K562 (cell line): ENCODE results near the gene ARMH3. TPM values are rescaled to one million over a fixed set of nuclear protein-coding genes. Genes with fewer than 3 reads are reported as not detected.

Experiments
- C11orf30 ChIP-seq: fragments of 450-650 bp; IDR thresholded peaks from 2 replicates; pipeline ENCODE4 v1.6.1; 2016; ENCODE audit warnings: low read depth, mild to moderate bottlenecking
- CBX3 ChIP-seq, 2 experiments: IDR thresholded peaks; 1 replicate in 1 of 2; 2 replicates in 1 of 2; pipeline ENCODE4 v1.6.1; 2012; ENCODE audit warnings: inconsistent platforms in 2 of 2, low read length in 2 of 2, borderline replicate concordance in 1 of 2, control low read depth in 1 of 2
- CHD7 ChIP-seq: fragments of 200-600 bp; sonication (generic); IDR thresholded peaks from one replicate; pipeline ENCODE4 v1.6.1; 2012; ENCODE audit warnings: mild to moderate bottlenecking, low read depth, low read length, inconsistent platforms
- MYC ChIP-seq, 2 experiments: fragments of 250-450 bp in 1 of 2; sonication (Bioruptor Pico) in 1 of 2; IDR thresholded peaks; 2 replicates each; pipeline versions ENCODE4 v1.5.1 to v1.6.1; 2012 to 2021; ENCODE audit warnings: low read depth in 2 of 2, borderline replicate concordance in 1 of 2, improper control_type of control experiment in 1 of 2, low read length in 1 of 2, mild to moderate bottlenecking in 1 of 2, moderate library complexity in 1 of 2
- NR2C1 ChIP-seq, 2 experiments: fragments of 450-650 bp; IDR thresholded peaks; 2 replicates each; pipeline ENCODE4 v1.6.1; 2017; ENCODE audit warnings: mild to moderate bottlenecking in 2 of 2, antibody characterized with exemption in 1 of 2, inconsistent platforms in 1 of 2, missing compliant biosample characterization in 1 of 2, missing genetic modification characterization in 1 of 2
- RCOR1 ChIP-seq, 2 experiments: IDR thresholded peaks; 2 replicates each; pipeline ENCODE4 v1.6.1; 2012; ENCODE audit warnings: low read depth in 2 of 2, low read length in 2 of 2, borderline replicate concordance in 1 of 2, improper control_type of control experiment in 1 of 2
- RNF219 ChIP-seq: fragments of 250-450 bp; sonication (Bioruptor Pico); IDR thresholded peaks from 2 replicates; pipeline ENCODE4 v1.5.0; 2022; ENCODE audit warnings: mild to moderate bottlenecking
- TAF15 ChIP-seq: fragments of 200-400 bp; formaldehyde crosslinking; IDR thresholded peaks from 2 replicates; pipeline ENCODE4 v1.6.1; 2017; ENCODE audit warnings: mild to moderate bottlenecking, low read depth, low read length, moderate library complexity
- TAL1 ChIP-seq: fragments of 450-650 bp; IDR thresholded peaks from 2 replicates; pipeline ENCODE4 v1.6.1; 2016; ENCODE audit warnings: mild to moderate bottlenecking
- USF2 ChIP-seq: sonication (generic); formaldehyde crosslinking; IDR thresholded peaks from 2 replicates; pipeline ENCODE4 v1.5.0; 2020; ENCODE audit warnings: missing genetic modification reagents
- ZFP36 ChIP-seq: fragments of 150-350 bp; IDR thresholded peaks from 2 replicates; pipeline ENCODE4 v1.6.1; 2018; ENCODE audit warnings: low read length, low read depth; ENCODE audit not compliant: partially characterized antibody
- ZNF146 ChIP-seq: IDR thresholded peaks from one replicate; pipeline ENCODE4 v1.6.1; 2018; ENCODE audit warnings: missing compliant biosample characterization; ENCODE audit not compliant: unreplicated experiment
- ZNF707 ChIP-seq: fragments of 250-450 bp; sonication (Bioruptor Pico); conservative IDR thresholded peaks from 2 replicates; pipeline ENCODE4 v1.8.0; 2022; ENCODE audit warnings: inconsistent platforms, mild to moderate bottlenecking, moderate library complexity
- polyA plus RNA-seq, 8 experiments: library from polyadenylated mRNA; depleted of rRNA in 4 of 8; stranded (reverse) in 5 of 8; unstranded in 3 of 8; fragments of >200 nt; fragmentation: Nextera tagmentation in 2 of 8; fragmentation: Illumina TruSeq in 1 of 8; extraction: Ambion mirVana in 2 of 8; extraction: Trizol in 1 of 8; gene quantifications; 2 replicates each; pipeline versions ENCODE4 v1.2.1 to v1.2.3, GENCODE V29; 2011 to 2014; ENCODE audit warnings: inconsistent platforms in 1 of 8, missing spikeins in 1 of 8
- total RNA-seq, 7 experiments: library from RNA; depleted of rRNA in 6 of 7; stranded (reverse); fragments of >200 nt in 6 of 7; fragmentation: Illumina TruSeq in 2 of 7; extraction: Trizol in 2 of 7; gene quantifications; 2 replicates each; pipeline versions ENCODE4 v1.2.1 to v1.2.3, GENCODE V29; 2011 to 2021; ENCODE audit warnings: low replicate concordance in 1 of 7

The ARMH3 gene
- total and polyA plus RNA-seq, 9 of the 15 experiments (the other 6 are each of a cell fraction or from before 2014, with no cell fraction given) = 0.29 to 0.73 TPM; not detected in 7

GRCh38 chr10:101824736-101825135 lies 231.2 kb downstream of the ARMH3 start (continued):
- TF ChIP-seq MYC (IDR thresholded peaks at IDR 0.05; ENCODE audit: low read depth, low read length) (no peak), MYC (CRISPR knock-in tag; IDR thresholded peaks at IDR 0.05; ENCODE audit: borderline replicate concordance, low read depth) (no peak), CHD7 (no peak), ZNF707 (CRISPR knock-in tag) (no peak), USF2 (no peak), RNF219 (CRISPR knock-in tag) (no peak), C11orf30 (peak; percentile 52), NR2C1 (IDR thresholded peaks at IDR 0.05) (no peak), NR2C1 (tag; IDR thresholded peaks at IDR 0.05) (peak; percentile 51), TAL1 (peak; percentile 84), RCOR1 (IDR thresholded peaks at IDR 0.05; ENCODE audit: borderline replicate concordance in 1 of 2, low read depth in 2 of 2, low read length in 2 of 2) (peak in 1 of 2 experiments; percentile 54; a peak in 1 of 4 replicates), ZFP36 (no peak), ZNF146 (no peak), TAF15 (no peak), CBX3 (IDR thresholded peaks at IDR 0.05; ENCODE audit: borderline replicate concordance in 1 of 2, low read length in 2 of 2) (peak in 1 of 2 experiments; percentile 51; a peak in 1 of 3 replicates)
